22Rv1 (cell line): ENCODE data around the gene APBB2.
"Not testable (repeated sequence)": the region's sequence is repeated elsewhere in the genome, so short reads cannot be mapped to it uniquely, and the experiment has no call there.

Experiments
- H3K27ac ChIP-seq: fragments of 450-650 bp; 2 replicates; pipeline ENCODE4 v1.5.1; 2017
- ZFX ChIP-seq: fragments of 450-650 bp; IDR thresholded peaks from 2 replicates; pipeline ENCODE4 v1.6.1; 2017; ENCODE audit warnings: antibody characterized with exemption, borderline replicate concordance
- TF ChIP-seq, protein P1 (sequence below): fragments of 450-650 bp; IDR thresholded peaks from 2 replicates; pipeline ENCODE4 v1.5.1; 2017; ENCODE audit warnings: mild to moderate bottlenecking

Gene APBB2

DNA sequence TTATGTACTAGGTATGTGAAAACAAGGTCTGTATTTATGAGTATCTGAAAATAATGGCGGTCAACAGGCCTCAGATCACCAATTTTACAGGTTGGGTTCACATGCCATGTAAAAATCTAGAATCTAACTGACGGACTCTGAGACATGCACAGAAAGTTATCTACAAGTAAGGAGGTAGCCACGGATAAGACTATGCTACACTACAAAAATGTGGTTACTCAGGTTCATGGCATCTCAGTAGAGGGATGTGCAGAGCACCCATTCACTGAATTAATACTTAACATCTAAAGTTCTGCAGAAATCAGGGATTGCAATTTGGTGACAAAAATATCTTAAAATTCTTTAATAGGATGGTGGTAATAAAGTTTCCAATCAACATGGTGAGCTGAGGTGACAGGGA lies 155.9 kb downstream of the APBB2 start:
- H3K27ac ChIP-seq, result no peak overlapping the region
- TF ChIP-seq, protein P1, sequence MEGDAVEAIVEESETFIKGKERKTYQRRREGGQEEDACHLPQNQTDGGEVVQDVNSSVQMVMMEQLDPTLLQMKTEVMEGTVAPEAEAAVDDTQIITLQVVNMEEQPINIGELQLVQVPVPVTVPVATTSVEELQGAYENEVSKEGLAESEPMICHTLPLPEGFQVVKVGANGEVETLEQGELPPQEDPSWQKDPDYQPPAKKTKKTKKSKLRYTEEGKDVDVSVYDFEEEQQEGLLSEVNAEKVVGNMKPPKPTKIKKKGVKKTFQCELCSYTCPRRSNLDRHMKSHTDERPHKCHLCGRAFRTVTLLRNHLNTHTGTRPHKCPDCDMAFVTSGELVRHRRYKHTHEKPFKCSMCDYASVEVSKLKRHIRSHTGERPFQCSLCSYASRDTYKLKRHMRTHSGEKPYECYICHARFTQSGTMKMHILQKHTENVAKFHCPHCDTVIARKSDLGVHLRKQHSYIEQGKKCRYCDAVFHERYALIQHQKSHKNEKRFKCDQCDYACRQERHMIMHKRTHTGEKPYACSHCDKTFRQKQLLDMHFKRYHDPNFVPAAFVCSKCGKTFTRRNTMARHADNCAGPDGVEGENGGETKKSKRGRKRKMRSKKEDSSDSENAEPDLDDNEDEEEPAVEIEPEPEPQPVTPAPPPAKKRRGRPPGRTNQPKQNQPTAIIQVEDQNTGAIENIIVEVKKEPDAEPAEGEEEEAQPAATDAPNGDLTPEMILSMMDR, result no peak
- no peak for TF ChIP-seq ZFX

DNA sequence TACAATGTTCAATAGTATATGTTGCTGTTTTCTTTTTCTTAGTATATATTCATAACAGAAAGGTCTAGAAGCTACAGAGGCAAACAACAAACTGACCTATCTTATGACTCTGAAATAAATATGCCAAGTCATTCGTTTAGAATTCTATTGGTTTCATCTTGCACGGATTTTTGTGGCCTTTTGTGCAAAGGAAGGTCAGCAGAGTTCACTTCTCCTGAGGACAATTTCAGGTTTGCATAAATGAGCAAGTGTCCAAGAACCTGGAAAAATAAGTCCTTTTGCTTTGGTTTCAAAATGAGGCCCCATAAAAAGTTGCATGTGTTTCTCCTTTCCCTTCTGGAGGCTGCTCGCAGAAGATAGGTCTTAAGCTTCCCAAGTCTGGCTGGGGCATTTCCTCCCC lies 156.9 kb downstream of the APBB2 start:
- no peak for TF ChIP-seq ZFX
- TF ChIP-seq, protein P1, result no peak
- H3K27ac ChIP-seq, result no peak overlapping the region

DNA sequence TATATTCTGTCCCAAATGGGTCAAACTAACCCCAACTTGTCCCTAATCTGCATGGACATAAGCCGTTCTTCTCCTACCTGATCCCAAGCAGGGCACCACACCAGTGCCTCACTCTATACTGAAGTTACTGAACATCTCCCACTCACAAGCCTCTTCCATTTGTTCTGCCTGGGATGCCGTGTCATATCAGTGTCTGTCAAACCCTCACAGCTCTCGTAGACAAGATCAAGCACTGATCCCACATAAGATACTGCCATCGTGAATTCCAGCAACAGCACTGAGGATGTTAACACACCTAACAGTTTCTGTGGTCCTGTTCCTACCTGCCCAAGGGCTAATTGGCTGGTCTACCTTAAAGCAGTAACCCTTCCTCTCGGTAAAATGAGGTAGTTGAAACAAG lies 162.1 kb downstream of the APBB2 start:
- H3K27ac ChIP-seq, result no peak overlapping the region
- TF ChIP-seq, protein P1, result no peak
- no peak for TF ChIP-seq ZFX

- TF ChIP-seq, protein P1, result no peak
- no peak for TF ChIP-seq ZFX
- no peak overlapping the region for H3K27ac ChIP-seq
Measured at GRCh38 chr4:41050880-41051775, 163.2 kb downstream of the APBB2 start.

DNA sequence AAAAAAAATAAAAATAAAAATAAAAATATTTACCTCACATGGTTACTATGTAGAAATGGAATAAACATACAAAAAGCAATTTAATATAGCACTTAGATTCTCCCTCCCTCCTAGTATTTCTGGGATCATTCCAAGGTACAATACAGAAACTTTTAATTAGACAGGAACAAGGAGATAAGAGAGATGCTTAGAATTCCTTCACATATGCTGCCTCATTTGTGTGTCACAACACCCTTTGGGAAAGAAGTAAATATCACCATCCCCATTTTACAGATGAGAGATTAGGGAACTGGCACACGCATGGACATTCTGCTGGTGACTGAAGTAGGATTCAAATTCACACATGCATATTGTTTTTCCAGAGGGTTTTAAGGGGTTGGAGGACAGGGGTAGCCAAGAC lies 164.2 kb downstream of the APBB2 start:
- H3K27ac ChIP-seq, result no peak overlapping the region
- TF ChIP-seq, protein P1, result no peak
- no peak for TF ChIP-seq ZFX

DNA sequence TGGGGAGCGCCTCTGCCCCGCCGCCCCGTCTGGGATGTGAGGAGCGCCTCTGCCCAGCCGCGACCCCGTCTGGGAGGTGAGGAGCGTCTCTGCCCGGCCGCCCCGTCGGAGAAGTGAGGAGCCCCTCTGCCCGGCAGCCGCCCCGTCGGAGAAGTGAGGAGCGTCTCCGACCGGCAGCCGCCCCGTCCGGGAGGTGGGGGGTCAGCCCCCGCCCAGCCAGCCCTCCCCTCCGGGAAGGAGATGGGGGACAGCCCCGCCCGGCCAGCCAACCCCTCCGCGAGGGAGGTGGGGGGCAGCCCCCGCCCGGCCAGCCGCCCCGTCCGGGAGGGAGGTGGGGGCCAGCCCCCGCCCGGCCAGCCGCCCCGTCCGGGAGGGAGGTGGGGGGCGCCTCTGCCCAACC lies 165.2 kb downstream of the APBB2 start:
- not testable (repeated sequence) for H3K27ac ChIP-seq

DNA sequence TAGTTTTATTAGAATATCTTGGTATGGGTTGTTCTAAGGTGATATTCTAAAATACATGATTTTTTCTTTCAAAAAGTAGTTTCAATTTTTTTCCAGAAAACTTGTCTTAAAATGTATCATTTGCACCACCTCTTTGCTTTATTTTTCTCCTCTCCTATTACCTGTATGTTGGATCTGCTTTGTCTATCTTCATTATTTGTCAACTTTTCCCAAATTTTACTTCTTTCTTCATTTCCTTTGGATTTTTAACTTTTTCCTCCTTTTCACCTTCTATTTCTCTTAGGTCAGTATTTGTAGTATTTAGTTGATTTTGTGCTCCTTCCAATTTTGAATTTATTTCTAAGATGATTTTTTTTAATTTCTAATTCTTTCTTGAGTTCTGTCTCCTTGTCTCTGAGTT lies 169.6 kb downstream of the APBB2 start:
- no peak overlapping the region for H3K27ac ChIP-seq

More for the DNA sequence above, 169.6 kb downstream of the APBB2 start:
- TF ChIP-seq ZFX, result no peak
- TF ChIP-seq, protein P1, result no peak
